Activated CD8-positive, alpha-beta memory T cell treated with anti-CD3 and anti-CD28 coated beads for 24 hours (primary cell): ENCODE results near the gene NUP210L.

ENCODE experiments used
- DNase-seq: peaks from one replicate; pipeline ENCODE4 v3.0.0-alpha.2; 2020

The NUP210L gene

GRCh38 chr1:153942766-153943549 is 211.9 kb downstream of the NUP210L start:
- no peak for DNase-seq
